Lung (tissue), 12 donors: ENCODE results near the gene ADA. TPM values are rescaled to one million over a fixed set of nuclear protein-coding genes. Genes with fewer than 3 reads are reported as not detected.

Experiments used
- ATAC-seq: fragments of 200-7000 bp; cut with Tn5 transposase; one replicate; pipeline ENCODE4 v1.9.1; 2020; ENCODE audit warnings: moderate number of reproducible peaks; ENCODE audit not compliant: insufficient read depth, low FRiP score
- DNase-seq, 3 donors: peaks; one replicate each; pipeline ENCODE4 v3.0.0-alpha.2; 2013 to 2017
- H3K27ac ChIP-seq, 2 donors: one replicate each; pipeline ENCODE4 v1.5.1; 2013; ENCODE audit warnings: mild to moderate bottlenecking in 2 of 2, moderate library complexity in 2 of 2, control low read depth in 1 of 2, inconsistent platforms in 1 of 2, low read depth in 1 of 2, low read length in 1 of 2
- H3K27me3 ChIP-seq, 3 donors: one replicate each; pipeline ENCODE4 v1.5.1; 2013; ENCODE audit warnings: low read length in 2 of 3; ENCODE audit not compliant: control insufficient read depth in 3 of 3, insufficient read depth in 3 of 3
- H3K36me3 ChIP-seq, 4 donors: one replicate each; pipeline ENCODE4 v1.5.1; 2013; ENCODE audit warnings: low read length in 4 of 4, mild to moderate bottlenecking in 1 of 4, moderate library complexity in 1 of 4; ENCODE audit not compliant: control insufficient read depth in 4 of 4, insufficient read depth in 4 of 4
- H3K4me1 ChIP-seq, 5 donors: one replicate each; pipeline ENCODE4 v1.5.1; 2013; ENCODE audit warnings: low read length in 5 of 5, mild to moderate bottlenecking in 2 of 5, moderate library complexity in 1 of 5; ENCODE audit not compliant: control insufficient read depth in 5 of 5, insufficient read depth in 5 of 5
- H3K4me3 ChIP-seq: one replicate; pipeline ENCODE4 v1.5.1; 2013; ENCODE audit warnings: mild to moderate bottlenecking, control low read depth, moderate library complexity
- H3K9ac ChIP-seq, 2 donors: one replicate each; pipeline ENCODE4 v1.5.1; 2013; ENCODE audit warnings: low read length in 2 of 2, control low read depth in 1 of 2; ENCODE audit not compliant: insufficient read depth in 1 of 2
- H3K9me3 ChIP-seq, 4 donors: one replicate each; pipeline ENCODE4 v1.5.1; 2013; ENCODE audit warnings: low read length in 3 of 4, mild to moderate bottlenecking in 1 of 4, moderate library complexity in 1 of 4; ENCODE audit not compliant: control insufficient read depth in 4 of 4, insufficient read depth in 3 of 4
- WGBS, 2 donors: extraction: QIAGEN DNeasy Blood & Tissue Kit; methylation state at CpG; one replicate each; pipeline ENCODE4 v1.1.7; 2013; 5-methylcytosine and 5-hydroxymethylcytosine counted together
- polyA plus RNA-seq, 2 donors: library from polyadenylated mRNA; stranded (reverse); fragments of 200-250 nt; gene quantifications; one replicate each; pipeline ENCODE4 v1.2.1, GENCODE V29; 2013
- total RNA-seq, 2 donors: library from RNA; depleted of rRNA in 1 of 2; stranded (reverse); fragments of >200 nt in 1 of 2; gene quantifications; one replicate each; pipeline ENCODE4 v1.2.1, GENCODE V29; 2014 to 2021
- TF ChIP-seq, protein P1 (sequence below): IDR thresholded peaks from 2 replicates; pipeline ENCODE4 v1.5.1; 2012; ENCODE audit warnings: mild to moderate bottlenecking; ENCODE audit errors: control extremely low read depth, extremely low read depth
- donor health status: control.
- donor health status: control.
- donor health status: Bipolar disorder and iron deficiency.
- donor health status: healthy.
- donor health status: DM: yes; HTN: yes; CAD: no.

ADA gene
- total and polyA plus RNA-seq, 4 donors = 4.2 to 55.2 (median 8.0) TPM

GRCh38 chr20:44601236-44601671 is 50.2 kb downstream of the ADA start:
- Histone ChIP-seq H3K36me3 (peaks cover 0 to 2% (median 0%) of the 10 kb centered on the region in 4 donors), H3K9me3 (no peaks in the 10 kb centered on the region), H3K4me3 (no peak overlapping the region), H3K4me1 (peaks cover 16 to 55% (median 45%) of the 10 kb centered on the region in 5 donors), H3K27me3 (no peaks in the 10 kb centered on the region), H3K27ac (peak overlapping the region; percentile 86 to 99), H3K9ac (peak overlapping the region in 1 of 2 donors; percentile 71)
- TF ChIP-seq, protein P1, sequence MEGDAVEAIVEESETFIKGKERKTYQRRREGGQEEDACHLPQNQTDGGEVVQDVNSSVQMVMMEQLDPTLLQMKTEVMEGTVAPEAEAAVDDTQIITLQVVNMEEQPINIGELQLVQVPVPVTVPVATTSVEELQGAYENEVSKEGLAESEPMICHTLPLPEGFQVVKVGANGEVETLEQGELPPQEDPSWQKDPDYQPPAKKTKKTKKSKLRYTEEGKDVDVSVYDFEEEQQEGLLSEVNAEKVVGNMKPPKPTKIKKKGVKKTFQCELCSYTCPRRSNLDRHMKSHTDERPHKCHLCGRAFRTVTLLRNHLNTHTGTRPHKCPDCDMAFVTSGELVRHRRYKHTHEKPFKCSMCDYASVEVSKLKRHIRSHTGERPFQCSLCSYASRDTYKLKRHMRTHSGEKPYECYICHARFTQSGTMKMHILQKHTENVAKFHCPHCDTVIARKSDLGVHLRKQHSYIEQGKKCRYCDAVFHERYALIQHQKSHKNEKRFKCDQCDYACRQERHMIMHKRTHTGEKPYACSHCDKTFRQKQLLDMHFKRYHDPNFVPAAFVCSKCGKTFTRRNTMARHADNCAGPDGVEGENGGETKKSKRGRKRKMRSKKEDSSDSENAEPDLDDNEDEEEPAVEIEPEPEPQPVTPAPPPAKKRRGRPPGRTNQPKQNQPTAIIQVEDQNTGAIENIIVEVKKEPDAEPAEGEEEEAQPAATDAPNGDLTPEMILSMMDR = no peak
- ATAC-seq (no peak), DNase-seq (peak in 1 of 3 donors; percentile 40)
- WGBS, 2 donors = 61 to 84% methylated on average over 7 of the region's 7 CpGs

DNA sequence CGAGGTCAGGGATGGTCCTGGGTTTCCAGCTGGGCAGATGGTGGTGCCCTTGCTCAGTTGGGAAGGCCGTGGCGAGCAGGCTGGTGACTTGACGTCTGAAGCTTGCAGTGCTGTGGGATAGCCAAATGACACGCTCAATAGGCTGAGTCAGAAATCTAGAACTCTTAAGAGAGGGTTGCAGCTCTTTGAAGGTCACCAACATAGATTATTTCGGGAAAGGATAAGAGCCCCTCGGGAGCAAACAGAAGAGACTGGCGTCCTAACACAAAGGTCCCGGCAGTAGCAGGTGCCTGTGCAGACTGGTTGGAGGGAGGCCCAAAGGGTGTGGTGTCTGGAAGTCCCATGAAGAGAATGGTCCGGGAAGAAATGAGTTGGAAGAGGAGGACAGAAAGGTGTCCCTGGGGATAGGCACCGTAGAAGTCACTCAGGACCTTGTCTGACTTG is 50.7 kb downstream of the ADA start:
- H3K36me3 ChIP-seq = peaks cover 0 to 6% (median 0%) of the 10 kb centered on the region in 4 donors
- H3K27ac ChIP-seq = peak overlapping the region; percentile 86 to 99
- H3K9ac ChIP-seq = peak overlapping the region in 1 of 2 donors; percentile 71
- 65 to 87% methylated on average over 11 of the region's 11 CpGs for WGBS, 2 donors
- no peak for DNase-seq
- H3K27me3 ChIP-seq = no peaks in the 10 kb centered on the region
- TF ChIP-seq, protein P1 = no peak
- no peak for ATAC-seq
- no peaks in the 10 kb centered on the region for H3K9me3 ChIP-seq
- peaks cover 16 to 59% (median 48%) of the 10 kb centered on the region in 5 donors for H3K4me1 ChIP-seq
- H3K4me3 ChIP-seq = no peak overlapping the region

- ATAC-seq (no peak), DNase-seq (no peak)
- 81 to 86% methylated on average over 4 of the region's 4 CpGs for WGBS, 2 donors
- H3K27ac ChIP-seq = peak overlapping the region; percentile 86 to 99
- TF ChIP-seq, protein P1 = no peak
- H3K27me3 ChIP-seq = no peaks in the 10 kb centered on the region
- no peak overlapping the region for H3K4me3 ChIP-seq
- peaks cover 0 to 6% (median 0%) of the 10 kb centered on the region in 4 donors for H3K36me3 ChIP-seq
- no peaks in the 10 kb centered on the region for H3K9me3 ChIP-seq
- peaks cover 16 to 60% (median 48%) of the 10 kb centered on the region in 5 donors for H3K4me1 ChIP-seq
- H3K9ac ChIP-seq = peak overlapping the region in 1 of 2 donors; percentile 2
Measured at GRCh38 chr20:44600301-44600700, 51.2 kb downstream of the ADA start.

GRCh38 chr20:44599715-44600114 is 51.8 kb downstream of the ADA start:
- Histone ChIP-seq H3K36me3 (peaks cover 0 to 6% (median 0%) of the 10 kb centered on the region in 4 donors), H3K27me3 (no peaks in the 10 kb centered on the region), H3K27ac (peak overlapping the region; percentile 82 to 99), H3K9ac (peak overlapping the region in 1 of 2 donors; percentile 2), H3K4me3 (no peak overlapping the region), H3K4me1 (peaks cover 16 to 66% (median 50%) of the 10 kb centered on the region in 5 donors), H3K9me3 (no peaks in the 10 kb centered on the region)
- DNase-seq (no peak), ATAC-seq (no peak)
- WGBS, 2 donors = 52 to 55% methylated on average over 1 of the region's 1 CpG
- TF ChIP-seq, protein P1 = no peak
